ENCODE results near the gene KDM2B. TPM values are rescaled to one million over a fixed set of nuclear protein-coding genes. Genes with fewer than 3 reads are reported as not detected.

Gene KDM2B
- total RNA-seq, result 34.3 and 37.3 TPM in 2 replicates
- 26.8 and 31.5 TPM in 2 replicates for polyA plus RNA-seq
- 17.6 and 17.9 TPM in 2 replicates for polyA plus RNA-seq (2011; cell fraction: cytosol; rRNA removed)
- 54.2 and 60.1 TPM in 2 replicates for polyA plus RNA-seq (2011; cell fraction: nucleus; rRNA removed)
- polyA plus RNA-seq (2012), result 26.1 and 28.2 TPM in 2 replicates
- polyA minus RNA-seq, result 42.0 and 54.5 TPM in 2 replicates
- polyA minus RNA-seq (2011; cell fraction: cytosol; rRNA and poly(A)+ RNA removed), result 11.4 TPM
- polyA minus RNA-seq (2011; cell fraction: nucleus; rRNA and poly(A)+ RNA removed), result 23.8 and 26.3 TPM in 2 replicates
- Bru-seq, nascent RNA, result percentile 52 among the genes with signal in this experiment
- BruChase-seq, experiment 1, labeled RNA remaining after a 6-hour chase, result percentile 58 among the genes with signal in this experiment
- BruChase-seq, experiment 2, labeled RNA remaining after a 2-hour chase, result percentile 54 among the genes with signal in this experiment
- long read RNA-seq, partial matches to known transcripts, result 3 of 38 reads
- long read RNA-seq, other reads (novel, unspliced or antisense), result 34 of 38 reads

DNA sequence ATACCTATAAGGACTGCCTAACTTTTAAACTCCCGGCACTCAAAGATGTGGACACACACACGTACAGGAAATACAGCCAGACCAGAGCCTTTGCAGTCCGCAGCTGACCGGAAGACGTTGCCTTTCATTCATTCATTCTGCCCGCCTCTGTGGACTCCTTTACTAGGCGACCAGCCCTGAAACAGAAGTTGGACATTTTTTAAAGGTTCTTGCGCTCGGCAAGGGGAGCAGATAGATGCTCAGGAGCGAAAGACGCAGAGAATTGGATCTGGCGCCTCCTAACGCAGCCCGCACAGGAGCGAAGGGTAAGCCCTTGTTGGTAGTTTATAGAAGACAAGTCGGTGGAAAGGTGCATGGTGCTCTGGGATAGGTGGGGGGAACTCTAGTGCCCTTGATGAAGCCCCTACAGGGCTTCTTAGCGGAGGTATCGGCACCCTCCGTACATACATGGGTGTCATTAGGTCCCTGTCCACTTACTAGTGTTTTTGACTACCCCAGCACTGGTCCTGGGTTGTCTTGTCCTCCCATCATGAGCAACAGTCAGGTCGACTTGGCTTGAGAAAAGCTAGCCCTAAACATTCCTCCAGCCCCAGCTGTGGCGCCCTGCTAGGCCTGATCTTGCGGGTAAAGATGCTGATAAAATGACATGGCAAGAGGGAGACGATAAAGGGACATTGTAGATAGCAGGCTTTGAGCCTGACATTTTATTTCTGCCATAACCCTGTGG, at the start of gene KDM2B:
Gene KDM2B (minus strand): TSS at position 65 of the 727 bp plus-strand sequence. CDS start 112 bp downstream, outside the sequence.
- H2AFZ ChIP-seq (ENCODE audit: low read depth, low read length), result peak within 1 kb of the TSS; percentile 70
- peak within 1 kb of the TSS; percentile 79 for H3K9ac ChIP-seq (replicated peaks; ENCODE audit: extremely low read depth, insufficient read depth, low read length)
- intact Hi-C loops (cut with micrococcal nuclease) (loop anchor here (2.0 to 5.0 kb wide), 2 partner anchors 28 to 211 kb away; partner anchors contain the start of gene RHOF), dilution Hi-C loops (cut with MboI; ENCODE audit: extremely low pct_ligation_motif_present, low sequenced_read_pairs) (no loop called here)
- H3K4me1 ChIP-seq (ENCODE audit: control insufficient read depth, extremely low read depth, insufficient read depth, low read length), result peaks cover 33% of the 10 kb centered on the region
- TF ChIP-seq JUN (IDR thresholded peaks at IDR 0.05; ENCODE audit: borderline replicate concordance, insufficient read depth, insufficient read length, low read depth) (no peak), POLR2AphosphoS5 (IDR thresholded peaks at IDR 0.05; ENCODE audit: insufficient read depth, low read depth, low read length) (no peak), POLR2A (IDR thresholded peaks at IDR 0.05; ENCODE audit: low read depth, low read length) (no peak), MYC (IDR thresholded peaks at IDR 0.05; ENCODE audit: low read depth, low read length) (no peak), FOS (IDR thresholded peaks at IDR 0.05; ENCODE audit: borderline replicate concordance, insufficient read depth, low read length) (no peak), EZH2 (IDR thresholded peaks at IDR 0.05; ENCODE audit: borderline replicate concordance, low read depth, low read length, severe bottlenecking) (no peak), GATA2 (IDR thresholded peaks at IDR 0.05; ENCODE audit: insufficient read depth, insufficient read length, low read depth, low read length) (no peak)
- TF ChIP-seq, protein P1, sequence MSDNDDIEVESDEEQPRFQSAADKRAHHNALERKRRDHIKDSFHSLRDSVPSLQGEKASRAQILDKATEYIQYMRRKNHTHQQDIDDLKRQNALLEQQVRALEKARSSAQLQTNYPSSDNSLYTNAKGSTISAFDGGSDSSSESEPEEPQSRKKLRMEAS (IDR thresholded peaks at IDR 0.05; ENCODE audit: insufficient read depth, insufficient read length), result no peak
- TF ChIP-seq, protein P2, sequence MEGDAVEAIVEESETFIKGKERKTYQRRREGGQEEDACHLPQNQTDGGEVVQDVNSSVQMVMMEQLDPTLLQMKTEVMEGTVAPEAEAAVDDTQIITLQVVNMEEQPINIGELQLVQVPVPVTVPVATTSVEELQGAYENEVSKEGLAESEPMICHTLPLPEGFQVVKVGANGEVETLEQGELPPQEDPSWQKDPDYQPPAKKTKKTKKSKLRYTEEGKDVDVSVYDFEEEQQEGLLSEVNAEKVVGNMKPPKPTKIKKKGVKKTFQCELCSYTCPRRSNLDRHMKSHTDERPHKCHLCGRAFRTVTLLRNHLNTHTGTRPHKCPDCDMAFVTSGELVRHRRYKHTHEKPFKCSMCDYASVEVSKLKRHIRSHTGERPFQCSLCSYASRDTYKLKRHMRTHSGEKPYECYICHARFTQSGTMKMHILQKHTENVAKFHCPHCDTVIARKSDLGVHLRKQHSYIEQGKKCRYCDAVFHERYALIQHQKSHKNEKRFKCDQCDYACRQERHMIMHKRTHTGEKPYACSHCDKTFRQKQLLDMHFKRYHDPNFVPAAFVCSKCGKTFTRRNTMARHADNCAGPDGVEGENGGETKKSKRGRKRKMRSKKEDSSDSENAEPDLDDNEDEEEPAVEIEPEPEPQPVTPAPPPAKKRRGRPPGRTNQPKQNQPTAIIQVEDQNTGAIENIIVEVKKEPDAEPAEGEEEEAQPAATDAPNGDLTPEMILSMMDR (IDR thresholded peaks at IDR 0.05; ENCODE audit: extremely low read depth in 1 of 2, insufficient read depth in 1 of 2, low read depth in 1 of 2, low read length in 2 of 2), result no peak
- CTCF ChIA-PET, result interaction anchor here (0.6 to 5.7 kb wide), 5 partner anchors 28 to 188 kb away, joined by 3 to 38 read pairs (median 30); partner anchors contain the start of genes MORN3 and ORAI1
- peak; percentile 63 for DNase-seq (ENCODE audit: low read depth, low spot score)
- H3K9me1 ChIP-seq (replicated peaks; ENCODE audit: control insufficient read depth, extremely low read depth, insufficient read depth, low read length), result no peaks in the 10 kb centered on the region
- H3K79me2 ChIP-seq (ENCODE audit: control insufficient read depth, insufficient read depth, low read length), result no peaks in the 10 kb centered on the region
- TSS peak; percentile 19 for BruUV-seq (replicated peaks)
- H3K27ac ChIP-seq (ENCODE audit: insufficient read depth, low read depth, low read length), result peak within 1 kb of the TSS; percentile 73
- no peaks in the 10 kb centered on the region for H3K9me3 ChIP-seq (replicated peaks; ENCODE audit: control insufficient read depth, insufficient read depth, low read length)
- peak within 1 kb of the TSS; percentile 95 for H3K4me2 ChIP-seq (ENCODE audit: insufficient read depth, low read length)
- FAIRE-seq, result peak; percentile 87
- no peaks in the 10 kb centered on the region for H4K20me1 ChIP-seq (replicated peaks; ENCODE audit: control insufficient read depth, extremely low read depth, insufficient read depth, low read length)
- POLR2A ChIA-PET, result interaction anchor here (1.1 kb wide), 1 partner anchor 106 kb away, joined by 4 read pairs; no protein-coding TSS in a partner anchor
- peak within 1 kb of the TSS; percentile 59 to 84 (median 76) for H3K4me3 ChIP-seq (replicated peaks in 1 of 3; ENCODE audit: insufficient read depth in 1 of 3, low read depth in 1 of 3, low read length in 3 of 3)
- H3K36me3 ChIP-seq (ENCODE audit: control insufficient read depth in 2 of 2, extremely low read depth in 1 of 2, insufficient read depth in 2 of 2, low read length in 2 of 2), result no peaks in the 10 kb centered on the region
- no peaks in the 10 kb centered on the region for H3K27me3 ChIP-seq (ENCODE audit: control insufficient read depth in 2 of 2, insufficient read depth in 2 of 2, low read length in 2 of 2)
